HL-60 (cell line): ENCODE results near the gene RNASE1.

Source experiments
- DNase-seq, 2 experiments: peaks; one replicate each; pipeline ENCODE4 v3.0.0-alpha.2; 2010 to 2020; ENCODE audit warnings: low read depth in 1 of 2, low spot score in 1 of 2
- H3K27ac ChIP-seq: fragments of 250-450 bp; sonication (Bioruptor Pico); replicated peaks from 2 replicates; pipeline ENCODE4 v1.5.1; 2020; ENCODE audit warnings: mild to moderate bottlenecking, moderate library complexity
- H3K27me3 ChIP-seq: fragments of 250-450 bp; sonication (Bioruptor Pico); 2 replicates; pipeline ENCODE4 v1.5.1; 2021; ENCODE audit warnings: mild to moderate bottlenecking, moderate library complexity; ENCODE audit not compliant: insufficient read depth, poor library complexity, severe bottlenecking
- H3K4me3 ChIP-seq: replicated peaks from 2 replicates; pipeline ENCODE4 v1.5.1; 2011; ENCODE audit warnings: mild to moderate bottlenecking, control low read depth, low read length; ENCODE audit not compliant: insufficient read depth
- GABPA ChIP-seq: IDR thresholded peaks from 2 replicates; pipeline ENCODE4 v1.6.1; 2012; ENCODE audit warnings: low read depth
- POLR2AphosphoS5 ChIP-seq: IDR thresholded peaks from 2 replicates; pipeline ENCODE4 v1.6.1; 2012; ENCODE audit warnings: low read depth
- REST ChIP-seq: IDR thresholded peaks from 2 replicates; pipeline ENCODE4 v1.6.1; 2012; ENCODE audit warnings: low read depth; ENCODE audit not compliant: insufficient replicate concordance
- SPI1 ChIP-seq: IDR thresholded peaks from 2 replicates; pipeline ENCODE4 v1.6.1; 2012; ENCODE audit warnings: low read depth, mild to moderate bottlenecking, borderline replicate concordance
- TF ChIP-seq, protein P1 (sequence below): IDR thresholded peaks from one replicate; pipeline ENCODE4 v1.5.1; 2011; ENCODE audit warnings: low read length, control low read depth, inconsistent platforms; ENCODE audit not compliant: insufficient read depth

Gene RNASE1

DNA sequence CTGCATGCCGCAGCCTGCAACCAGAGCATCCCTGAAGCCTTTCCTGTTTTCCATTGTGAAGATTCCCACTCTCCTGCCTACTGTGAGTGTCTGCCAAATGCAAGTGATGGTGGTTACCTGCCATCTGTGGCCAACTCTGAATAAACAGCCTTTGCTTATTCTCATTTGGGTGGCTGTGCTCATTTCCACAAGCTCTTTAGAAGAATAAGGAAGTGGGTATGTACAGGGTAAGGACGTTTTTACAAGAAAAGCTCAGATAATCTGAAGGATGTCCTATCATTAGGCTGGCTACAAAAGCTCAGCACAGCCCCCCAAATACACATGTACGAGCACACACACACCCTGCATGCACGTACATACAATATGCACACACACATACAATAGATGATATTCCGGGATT, 7.3 kb upstream of the RNASE1 start:
- DNase-seq = no peak
- TF ChIP-seq, protein P1, sequence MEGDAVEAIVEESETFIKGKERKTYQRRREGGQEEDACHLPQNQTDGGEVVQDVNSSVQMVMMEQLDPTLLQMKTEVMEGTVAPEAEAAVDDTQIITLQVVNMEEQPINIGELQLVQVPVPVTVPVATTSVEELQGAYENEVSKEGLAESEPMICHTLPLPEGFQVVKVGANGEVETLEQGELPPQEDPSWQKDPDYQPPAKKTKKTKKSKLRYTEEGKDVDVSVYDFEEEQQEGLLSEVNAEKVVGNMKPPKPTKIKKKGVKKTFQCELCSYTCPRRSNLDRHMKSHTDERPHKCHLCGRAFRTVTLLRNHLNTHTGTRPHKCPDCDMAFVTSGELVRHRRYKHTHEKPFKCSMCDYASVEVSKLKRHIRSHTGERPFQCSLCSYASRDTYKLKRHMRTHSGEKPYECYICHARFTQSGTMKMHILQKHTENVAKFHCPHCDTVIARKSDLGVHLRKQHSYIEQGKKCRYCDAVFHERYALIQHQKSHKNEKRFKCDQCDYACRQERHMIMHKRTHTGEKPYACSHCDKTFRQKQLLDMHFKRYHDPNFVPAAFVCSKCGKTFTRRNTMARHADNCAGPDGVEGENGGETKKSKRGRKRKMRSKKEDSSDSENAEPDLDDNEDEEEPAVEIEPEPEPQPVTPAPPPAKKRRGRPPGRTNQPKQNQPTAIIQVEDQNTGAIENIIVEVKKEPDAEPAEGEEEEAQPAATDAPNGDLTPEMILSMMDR = no peak
- TF ChIP-seq GABPA = no peak
- TF ChIP-seq POLR2AphosphoS5 = no peak
- TF ChIP-seq REST = no peak
- peak; percentile 83 for TF ChIP-seq SPI1
- Histone ChIP-seq H3K27ac (no peak overlapping the region), H3K4me3 (no peak overlapping the region), H3K27me3 (no peaks in the 10 kb centered on the region)

DNA sequence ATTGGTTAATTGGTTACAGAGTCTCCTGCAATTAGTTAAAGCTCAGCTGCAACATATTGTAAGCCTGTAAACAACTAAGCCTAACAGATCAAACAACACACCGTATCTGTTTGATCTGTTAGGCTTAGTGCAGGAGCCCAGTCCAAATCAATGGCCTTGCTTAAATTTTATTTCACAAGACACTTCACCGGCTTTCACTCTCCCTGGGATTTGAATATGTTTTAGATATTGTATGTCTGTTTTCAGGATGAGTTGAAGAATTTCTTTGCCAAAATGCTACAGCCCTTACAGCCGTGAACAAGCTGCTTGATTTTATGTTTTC, 5.5 kb upstream of the RNASE1 start:
- TF ChIP-seq GABPA (no peak), REST (no peak), SPI1 (no peak), POLR2AphosphoS5 (no peak)
- TF ChIP-seq, protein P1 = no peak
- no peak for DNase-seq
- Histone ChIP-seq H3K27ac (no peak overlapping the region), H3K4me3 (no peak overlapping the region), H3K27me3 (no peaks in the 10 kb centered on the region)

DNA sequence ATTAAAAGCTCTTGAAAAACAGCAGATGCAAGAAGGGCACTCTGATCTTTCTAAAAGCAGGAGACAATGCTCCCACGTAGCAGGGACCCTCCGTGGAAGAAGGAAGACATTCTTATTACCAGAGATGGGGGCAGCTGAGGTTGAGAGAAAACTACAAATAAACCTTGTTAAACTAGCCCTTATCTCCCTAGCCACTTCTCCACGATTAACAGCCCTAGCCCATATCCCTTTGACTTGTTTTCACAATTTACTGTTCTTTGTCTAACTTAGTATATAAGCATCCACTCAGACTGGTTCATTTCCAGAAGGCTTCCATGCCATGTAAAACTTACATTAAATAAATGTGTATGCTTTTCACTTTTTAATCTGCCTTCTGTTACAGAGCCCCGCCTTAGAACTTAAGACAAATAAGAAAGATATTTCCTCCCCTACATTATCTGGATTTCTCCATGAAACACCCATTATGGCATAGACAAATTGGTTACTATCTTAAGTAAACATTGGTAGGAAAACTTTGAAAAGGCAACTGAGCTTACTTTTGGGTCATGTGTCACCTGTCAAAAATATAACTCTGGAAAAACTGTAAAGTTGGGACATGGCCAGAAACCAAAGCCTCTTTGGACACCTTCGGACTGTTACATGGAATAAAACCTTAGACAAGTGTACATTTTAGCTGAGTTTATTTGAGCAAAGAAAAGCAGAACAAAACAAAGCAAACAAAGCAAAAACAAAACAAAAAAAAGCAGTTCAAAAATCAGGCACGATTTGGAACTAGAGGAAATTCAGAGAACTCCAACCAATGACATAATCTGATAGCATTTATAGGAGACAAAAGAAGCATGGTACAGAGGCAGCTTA, 4.9 kb upstream of the RNASE1 start:
- Histone ChIP-seq H3K27me3 (no peaks in the 10 kb centered on the region), H3K4me3 (no peak overlapping the region), H3K27ac (no peak overlapping the region)
- DNase-seq = no peak
- TF ChIP-seq, protein P1 = no peak
- no peak for TF ChIP-seq GABPA
- TF ChIP-seq SPI1 = no peak
- TF ChIP-seq REST = no peak
- TF ChIP-seq POLR2AphosphoS5 = no peak
